Calu3 (cell line): Measurements from ENCODE around the gene ADAD2. TPM values are rescaled to one million over a fixed set of nuclear protein-coding genes. Genes with fewer than 3 reads are reported as not detected.

Source experiments
- BruUV-seq: library from RNA; stranded (reverse); fragments of 400-500 nt; replicated peaks from 2 replicates; lab custom pipeline; 2021; lab: Mats Ljungman, UMichigan
- CTCF ChIA-PET: fragments of 300-600 bp; sonication (Branson Sonifier 250); formaldehyde crosslinking; loops from one replicate; lab custom pipeline; 2022; ENCODE audit warnings: antibody characterized with exemption; lab: Charles Lee
- DNase-seq: peaks from one replicate; pipeline ENCODE4 v3.0.0; 2022
- H3K27ac Mint-ChIP-seq: one replicate; pipeline ENCODE4 v1.8.0; 2022; ENCODE audit warnings: mixed read lengths; ENCODE audit not compliant: unreplicated experiment
- H3K27me3 Mint-ChIP-seq: one replicate; pipeline ENCODE4 v1.8.0; 2022; ENCODE audit warnings: mixed read lengths; ENCODE audit not compliant: unreplicated experiment
- H3K36me3 Mint-ChIP-seq: one replicate; pipeline ENCODE4 v1.8.0; 2022; ENCODE audit warnings: mild to moderate bottlenecking, moderate library complexity, mixed read lengths; ENCODE audit not compliant: insufficient read depth, unreplicated experiment
- H3K4me1 Mint-ChIP-seq: one replicate; pipeline ENCODE4 v1.8.0; 2022; ENCODE audit warnings: mild to moderate bottlenecking, low read depth, mixed read lengths; ENCODE audit not compliant: unreplicated experiment
- H3K4me3 Mint-ChIP-seq: one replicate; pipeline ENCODE4 v1.8.0; 2022; ENCODE audit warnings: mild to moderate bottlenecking, low read depth, moderate library complexity, mixed read lengths; ENCODE audit not compliant: unreplicated experiment
- H3K9me3 Mint-ChIP-seq: one replicate; pipeline ENCODE4 v1.8.0; 2022; ENCODE audit warnings: low read depth, mixed read lengths; ENCODE audit not compliant: unreplicated experiment
- CTCF ChIP-seq: fragments of 200-600 bp; IDR thresholded peaks from one replicate; pipeline ENCODE4 v1.8.0; 2022; ENCODE audit warnings: antibody characterized with exemption; ENCODE audit not compliant: unreplicated experiment
- intact Hi-C: fragments of 100-400 bp; cut with micrococcal nuclease; formaldehyde crosslinking; loops from one replicate; pipeline ENCODE4 v1.10.0; 2022; ENCODE audit not compliant: unreplicated experiment
- total RNA-seq: library from RNA; stranded (reverse); gene quantifications from 2 replicates; pipeline ENCODE4 v1.2.3, GENCODE V29; 2022

ADAD2 gene
- total RNA-seq, 1 experiment from 2014 or later: not detected

- DNase-seq: no peak
- H3K36me3 Mint-ChIP-seq: no peaks in the 10 kb centered on the region
- H3K4me1 Mint-ChIP-seq: no peaks in the 10 kb centered on the region
- H3K27ac Mint-ChIP-seq: no peak overlapping the region
- no peak for TF ChIP-seq CTCF
- no peaks in the 10 kb centered on the region for H3K9me3 Mint-ChIP-seq
- CTCF ChIA-PET: interaction anchor here (1.2 kb wide), 1 partner anchor 19 kb away, joined by 3 read pairs; the partner anchor contains the start of gene TAF1C
- no peak overlapping the region for H3K4me3 Mint-ChIP-seq
- peaks cover 48% of the 10 kb centered on the region for H3K27me3 Mint-ChIP-seq
- no TSS peak for BruUV-seq
- intact Hi-C loops: no loop called here
Observed at GRCh38 chr16:84205976-84206691, 15.2 kb downstream of the ADAD2 start.

GRCh38 chr16:84207251-84207650, 16.3 kb downstream of the ADAD2 start:
- Mint-ChIP-seq H3K27me3 (peaks cover 51% of the 10 kb centered on the region), H3K36me3 (no peaks in the 10 kb centered on the region), H3K27ac (no peak overlapping the region), H3K4me3 (no peak overlapping the region), H3K9me3 (no peaks in the 10 kb centered on the region), H3K4me1 (no peaks in the 10 kb centered on the region)
- intact Hi-C loops: no loop called here
- no peak for DNase-seq
- TF ChIP-seq CTCF: no peak
- no TSS peak for BruUV-seq
- CTCF ChIA-PET: no interaction called here

GRCh38 chr16:84207879-84208278, 16.9 kb downstream of the ADAD2 start:
- TF ChIP-seq CTCF: no peak
- DNase-seq: no peak
- no peak overlapping the region for H3K4me3 Mint-ChIP-seq
- peaks cover 51% of the 10 kb centered on the region for H3K27me3 Mint-ChIP-seq
- no peaks in the 10 kb centered on the region for H3K4me1 Mint-ChIP-seq
- BruUV-seq: no TSS peak
- intact Hi-C loops: no loop called here
- H3K36me3 Mint-ChIP-seq: no peaks in the 10 kb centered on the region
- H3K27ac Mint-ChIP-seq: no peak overlapping the region
- no peaks in the 10 kb centered on the region for H3K9me3 Mint-ChIP-seq
- CTCF ChIA-PET: interaction anchor here (0.6 to 1.1 kb wide), 2 partner anchors 8 to 883 kb away, joined by 3 to 4 read pairs; no protein-coding TSS in a partner anchor

- DNase-seq: no peak
- H3K4me1 Mint-ChIP-seq: no peaks in the 10 kb centered on the region
- H3K36me3 Mint-ChIP-seq: no peaks in the 10 kb centered on the region
- H3K27me3 Mint-ChIP-seq: peaks cover 46% of the 10 kb centered on the region
- no peak overlapping the region for H3K27ac Mint-ChIP-seq
- intact Hi-C loops: no loop called here
- TF ChIP-seq CTCF: no peak
- CTCF ChIA-PET: interaction anchor here (0.6 to 0.7 kb wide), 2 partner anchors 141 to 385 kb away, joined by 4 to 6 read pairs; no protein-coding TSS in a partner anchor
- no peaks in the 10 kb centered on the region for H3K9me3 Mint-ChIP-seq
- no peak overlapping the region for H3K4me3 Mint-ChIP-seq
- BruUV-seq: no TSS peak
Observed at GRCh38 chr16:84209989-84210388, 19.0 kb downstream of the ADAD2 start.
